Pancreas (tissue), 10 donors: Measurements from ENCODE around the gene TWSG1. TPM values are rescaled to one million over a fixed set of nuclear protein-coding genes. Genes with fewer than 3 reads are reported as not detected.

ENCODE experiments used
- ATAC-seq, 4 donors: fragments of 200-7000 bp; cut with Tn5 transposase; one replicate each; pipeline versions ENCODE4 v1.8.0 to v1.9.1; 2020; ENCODE audit warnings: mild to moderate bottlenecking in 4 of 4, moderate library complexity in 4 of 4
- DNase-seq, 6 donors: peaks; one replicate each; pipeline ENCODE4 v3.0.0-alpha.2; 2020
- FAIRE-seq: peaks from 2 replicates; lab custom pipeline; 2012; peaks lifted over from hg19 to GRCh38; lab: Jason Lieb, UNC
- H3K27ac ChIP-seq, 4 donors: fragments of 200-600 bp; sonication (generic); 1 replicate in 3 of 4; 2 replicates in 1 of 4; pipeline versions ENCODE4 v1.5.0 to v1.8.0; 2020
- H3K27me3 ChIP-seq, 4 donors: fragments of 200-600 bp; one replicate each; pipeline ENCODE4 v1.8.0; 2021
- H3K36me3 ChIP-seq, 3 donors: fragments of 200-600 bp; sonication (generic) in 1 of 3; one replicate each; pipeline versions ENCODE4 v1.5.0 to v1.8.0; 2020 to 2021
- H3K4me1 ChIP-seq, 3 donors: fragments of 200-600 bp; one replicate each; pipeline ENCODE4 v1.8.0; 2021
- H3K4me3 ChIP-seq, 4 donors: fragments of 200-600 bp; sonication (generic) in 2 of 4; one replicate each; pipeline versions ENCODE4 v1.5.0 to v1.8.0; 2020 to 2021
- H3K9me3 ChIP-seq, 4 donors: fragments of 200-600 bp; one replicate each; pipeline ENCODE4 v1.8.0; 2021
- CTCF ChIP-seq, 4 donors: fragments of 200-600 bp; sonication (generic) in 3 of 4; IDR thresholded peaks; one replicate each; pipeline versions ENCODE4 v1.5.0 to v1.8.0; 2021; ENCODE audit warnings: antibody characterized with exemption in 4 of 4
- WGBS, 2 donors: extraction: QIAGEN DNeasy Blood & Tissue Kit; methylation state at CpG; one replicate each; pipeline ENCODE4 v1.1.7; 2013; 5-methylcytosine and 5-hydroxymethylcytosine counted together
- intact Hi-C, 3 donors: fragments of 100-400 bp; cut with DNase I; formaldehyde crosslinking; loops; one replicate each; pipeline versions ENCODE4 v1.11.1 to v1.14.2; 2022
- polyA plus RNA-seq, 2 donors: library from polyadenylated mRNA; stranded (reverse); fragments of 200-250 nt; gene quantifications; one replicate each; pipeline ENCODE4 v1.2.3, GENCODE V29; 2013
- total RNA-seq, 6 donors: library from RNA; stranded (reverse); fragmentation: NEBNext Ultra II Directional in 4 of 6; extraction: Animal tissue kit (Norgen Biotek cat#: 25700) in 4 of 6; gene quantifications; one replicate each; pipeline versions ENCODE4 v1.2.1 to v1.2.4, GENCODE V29; 2021 to 2023
- donor health status: healthy with polysubstance abuse.
- donor health status: DM: no; HTN: no; CAD: no; lungs with moderate emphysema.
- donor health status: DM: no; HTN: no; CAD: no.
- donor health status: control.
- donor health status: control.
- donor health status: Bipolar disorder and iron deficiency.
- donor health status: DM: yes; HTN: yes; CAD: no.
- donor health status: DM: no; HTN: no; CAD: no.
- donor health status: DM: no; HTN: no; CAD: no.
- donor health status: DM: yes; HTN: yes; CAD: no.

TWSG1 gene
- total and polyA plus RNA-seq, 8 donors: 2.5 to 13.7 (median 6.1) TPM

GRCh38 chr18:9325716-9326115 lies 8.9 kb upstream of the TWSG1 start:
- Histone ChIP-seq H3K36me3 (no peaks in the 10 kb centered on the region), H3K4me1 (no peaks in the 10 kb centered on the region), H3K27me3 (no peaks in the 10 kb centered on the region), H3K9me3 (no peaks in the 10 kb centered on the region), H3K4me3 (no peak overlapping the region), H3K27ac (no peak overlapping the region)
- FAIRE-seq (no peak), DNase-seq (no peak), ATAC-seq (no peak)
- 57 to 59% methylated on average over 2 of the region's 2 CpGs for whole genome bisulfite sequencing, 2 donors
- intact Hi-C loops: no loop called here
- no peak for TF ChIP-seq CTCF (IDR thresholded peaks at IDR 0.05)

DNA sequence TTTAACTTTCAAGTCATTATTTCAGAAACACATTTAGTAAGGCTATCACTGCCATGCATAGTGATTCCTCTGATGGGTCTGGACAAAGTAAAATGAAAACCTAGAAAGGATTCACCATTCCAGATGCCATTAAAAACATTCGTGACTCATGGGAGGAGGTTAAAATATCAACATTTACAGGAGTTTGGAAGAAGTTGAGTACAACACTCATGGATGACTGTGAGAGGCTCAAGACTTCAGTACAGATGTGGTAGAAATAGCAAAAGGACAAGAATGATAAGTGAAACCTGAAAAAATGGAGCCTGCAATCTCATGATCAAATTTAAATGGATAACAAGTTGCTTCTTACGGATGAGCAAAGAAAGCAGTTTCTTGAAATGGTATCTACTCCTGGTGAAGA lies 5.8 kb upstream of the TWSG1 start:
- TF ChIP-seq CTCF (IDR thresholded peaks at IDR 0.05): no peak
- Histone ChIP-seq H3K4me3 (no peak overlapping the region), H3K27ac (no peak overlapping the region), H3K27me3 (no peaks in the 10 kb centered on the region), H3K9me3 (no peaks in the 10 kb centered on the region), H3K4me1 (no peaks in the 10 kb centered on the region), H3K36me3 (no peaks in the 10 kb centered on the region)
- intact Hi-C loops: no loop called here
- DNase-seq (no peak), ATAC-seq (no peak), FAIRE-seq (no peak)
- WGBS, 2 donors: 45 to 78% methylated on average over 2 of the region's 2 CpGs

GRCh38 chr18:9329471-9329870 lies 5.1 kb upstream of the TWSG1 start:
- intact Hi-C loops: no loop called here
- no peak for DNase-seq
- no peak for ATAC-seq
- no peak for TF ChIP-seq CTCF (IDR thresholded peaks at IDR 0.05)
- H3K27me3 ChIP-seq: no peaks in the 10 kb centered on the region
- no peak for FAIRE-seq
- H3K4me1 ChIP-seq: no peaks in the 10 kb centered on the region
- no peaks in the 10 kb centered on the region for H3K9me3 ChIP-seq
- no peaks in the 10 kb centered on the region for H3K36me3 ChIP-seq
- WGBS, 2 donors: 16 to 36% methylated on average over 1 of the region's 1 CpG
- H3K4me3 ChIP-seq: no peak overlapping the region
- no peak overlapping the region for H3K27ac ChIP-seq

DNA sequence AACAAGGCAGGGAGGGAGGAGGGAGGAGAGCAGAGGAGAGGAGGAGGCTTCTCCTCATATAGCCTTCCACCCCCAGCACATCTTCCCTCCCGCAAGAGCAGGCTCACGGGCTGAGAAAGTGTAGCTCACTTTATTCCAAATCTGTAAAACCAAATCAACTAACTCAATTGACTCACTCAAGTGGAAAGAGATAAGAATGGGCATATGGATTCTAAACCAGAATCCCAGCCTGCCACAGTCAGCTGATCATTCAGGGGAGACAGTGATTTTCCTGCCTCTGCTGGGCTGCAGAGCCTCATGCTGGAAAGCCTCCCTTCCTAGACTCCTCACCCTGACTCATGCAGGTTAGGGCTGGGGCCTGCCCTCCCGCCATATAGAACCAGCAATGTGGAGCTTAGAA lies 4.2 kb upstream of the TWSG1 start:
- no peaks in the 10 kb centered on the region for H3K36me3 ChIP-seq
- no peak overlapping the region for H3K4me3 ChIP-seq
- no peaks in the 10 kb centered on the region for H3K27me3 ChIP-seq
- no peak for TF ChIP-seq CTCF (IDR thresholded peaks at IDR 0.05)
- peaks cover 0 to 3% (median 2%) of the 10 kb centered on the region in 3 donors for H3K4me1 ChIP-seq
- no peak for ATAC-seq
- intact Hi-C loops: loop anchor here in 1 of 3 donors (10.0 kb wide), 1 partner anchor 256 kb away; no protein-coding TSS in a partner anchor
- 85 to 94% methylated on average over 3 of the region's 3 CpGs for WGBS, 2 donors
- H3K9me3 ChIP-seq: no peaks in the 10 kb centered on the region
- no peak for FAIRE-seq
- DNase-seq: no peak
- H3K27ac ChIP-seq: no peak overlapping the region

DNA sequence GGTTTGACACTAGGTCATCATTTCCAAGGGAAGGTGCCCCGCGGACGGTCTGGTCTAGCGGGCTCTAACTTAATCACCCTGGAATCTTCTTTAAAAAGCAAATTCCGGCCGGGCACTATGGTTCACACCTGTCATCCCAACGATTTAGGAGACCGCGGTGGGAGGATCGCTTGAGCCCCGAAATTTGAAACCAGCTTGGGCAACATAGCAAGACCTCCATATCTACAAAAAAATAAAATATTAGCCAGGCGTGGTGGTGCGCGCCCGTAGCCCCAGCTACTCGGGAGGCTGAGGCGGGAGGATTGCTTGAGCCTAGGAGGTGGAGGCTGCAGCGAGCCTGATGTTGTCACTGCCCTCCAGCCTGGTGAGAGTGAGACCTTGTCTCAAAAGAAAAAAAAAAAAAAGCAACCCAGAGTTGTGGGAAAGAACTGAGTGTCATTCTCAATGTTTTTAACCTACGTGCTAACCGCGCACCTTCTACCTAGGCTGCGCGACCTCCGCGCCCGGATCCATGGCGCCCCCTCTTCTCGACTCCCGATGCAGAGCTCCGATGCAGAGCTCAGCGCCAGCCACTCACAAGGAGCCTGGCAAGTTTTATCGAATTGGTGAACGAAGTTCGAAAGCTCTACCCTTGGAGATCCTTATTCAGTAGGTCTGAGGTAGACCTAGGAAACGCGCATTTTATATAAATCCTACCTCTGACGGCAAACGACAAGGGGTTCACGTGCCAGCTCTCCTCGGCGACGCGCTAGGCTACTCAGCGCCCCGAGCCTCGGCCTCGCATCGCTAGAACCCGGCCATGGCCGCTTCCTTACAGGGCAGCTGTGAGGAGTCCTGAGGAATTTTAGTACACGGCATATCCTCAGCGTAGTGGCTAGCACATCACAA lies 888 bp upstream of the TWSG1 start:
- DNase-seq: peak in 4 of 6 donors; percentile 13 to 63 (median 40)
- Histone ChIP-seq H3K36me3 (no peaks in the 10 kb centered on the region), H3K27me3 (no peaks in the 10 kb centered on the region), H3K4me1 (peaks cover 0 to 9% (median 5%) of the 10 kb centered on the region in 3 donors), H3K27ac (peak overlapping the region; percentile 38 to 80 (median 71)), H3K9me3 (no peaks in the 10 kb centered on the region), H3K4me3 (peak overlapping the region; percentile 33 to 94 (median 67))
- no peak for FAIRE-seq
- 31 to 33% methylated on average over 52 of the region's 52 CpGs for WGBS, 2 donors
- peak; percentile 43 to 68 (median 56) for ATAC-seq
- intact Hi-C loops: loop anchor here in 1 of 3 donors (10.0 kb wide), 1 partner anchor 259 kb away; no protein-coding TSS in a partner anchor
- no peak for TF ChIP-seq CTCF (IDR thresholded peaks at IDR 0.05)
